GM19035 (cell line): ENCODE measurements around the gene DVL2.

Source experiments
- ATAC-seq: cut with Tn5 transposase; IDR thresholded peaks from one replicate; pipeline ENCODE4 v1.9.1; 2021; ENCODE audit not compliant: unreplicated experiment

Gene DVL2

DNA sequence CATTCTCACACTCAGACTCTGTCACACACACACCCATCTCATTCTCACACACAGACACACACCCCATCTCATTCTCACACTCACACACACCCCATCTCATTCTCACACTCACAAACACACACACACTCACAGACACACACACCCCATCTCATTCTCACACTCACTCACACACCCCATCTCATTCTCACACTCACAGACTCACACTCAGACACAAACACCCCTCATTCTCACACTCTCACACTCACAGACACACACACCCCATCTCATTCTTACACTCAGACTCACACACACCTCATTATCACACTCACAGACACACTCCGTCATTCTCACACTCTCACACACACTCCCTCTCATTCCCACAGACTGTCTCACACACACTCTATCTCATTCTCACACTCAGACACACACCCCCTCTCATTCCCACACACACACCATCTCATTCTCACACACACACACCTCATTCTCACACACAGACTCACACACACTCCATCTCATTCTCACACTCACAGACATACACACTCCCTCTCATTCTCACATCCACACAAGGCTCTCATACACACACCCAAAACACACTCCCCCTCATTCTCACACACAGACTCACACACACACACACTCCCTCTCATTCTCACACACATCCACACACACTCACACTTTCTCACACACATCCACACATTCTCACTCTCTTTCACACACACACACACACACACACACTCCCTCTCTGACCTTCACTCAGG lies 58.0 kb downstream of the DVL2 start:
- no peak for ATAC-seq
